ENCODE data around the gene TNKS1BP1. TPM values are rescaled to one million over a fixed set of nuclear protein-coding genes. Genes with fewer than 3 reads are reported as not detected.

TNKS1BP1 gene
- total and polyA plus RNA-seq, 2 experiments from 2014 or later: 64.2 to 72.2 TPM

DNA sequence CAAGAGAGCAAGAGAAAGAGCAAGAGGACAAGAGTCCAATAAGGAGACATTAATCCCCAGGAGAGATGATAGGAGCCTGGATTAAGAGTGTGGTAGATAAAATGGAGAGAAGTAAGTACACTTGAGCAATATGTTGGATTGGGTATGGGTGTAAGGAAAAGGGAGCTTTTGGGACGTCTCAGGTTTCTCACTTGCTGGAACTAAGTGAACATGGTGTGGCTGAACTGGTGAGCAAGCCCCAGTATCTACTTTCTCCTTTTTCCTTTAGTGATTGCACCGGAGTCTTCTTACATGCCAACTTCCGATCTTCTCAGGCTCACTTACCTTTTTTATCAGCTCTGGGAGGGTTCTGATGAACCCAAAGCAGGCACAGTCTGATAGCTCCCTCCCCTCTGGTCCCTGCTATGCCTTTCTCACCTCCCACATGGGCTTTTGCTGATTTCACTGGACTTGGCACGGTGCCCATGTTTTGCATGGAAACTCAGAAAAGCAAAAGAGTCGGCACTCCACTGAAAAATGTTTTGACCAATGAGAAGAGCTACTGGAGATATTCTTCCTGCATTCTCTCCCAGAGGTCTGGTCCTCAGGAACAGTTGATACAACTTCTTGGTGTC lies 73.2 kb downstream of the TNKS1BP1 start (continued):
- TF ChIP-seq EZH2 (IDR thresholded peaks at IDR 0.05; ENCODE audit: low read depth, unreplicated experiment) (no peak), EZH2phosphoT487 (IDR thresholded peaks at IDR 0.05; ENCODE audit: unreplicated experiment) (no peak), POLR2AphosphoS5 (IDR thresholded peaks at IDR 0.05; ENCODE audit: low read depth) (no peak), JUNB (IDR thresholded peaks at IDR 0.05; ENCODE audit: unreplicated experiment) (no peak), ZNF114 (CRISPR knock-in tag; IDR thresholded peaks at IDR 0.05) (no peak)
- TF ChIP-seq, protein P1, sequence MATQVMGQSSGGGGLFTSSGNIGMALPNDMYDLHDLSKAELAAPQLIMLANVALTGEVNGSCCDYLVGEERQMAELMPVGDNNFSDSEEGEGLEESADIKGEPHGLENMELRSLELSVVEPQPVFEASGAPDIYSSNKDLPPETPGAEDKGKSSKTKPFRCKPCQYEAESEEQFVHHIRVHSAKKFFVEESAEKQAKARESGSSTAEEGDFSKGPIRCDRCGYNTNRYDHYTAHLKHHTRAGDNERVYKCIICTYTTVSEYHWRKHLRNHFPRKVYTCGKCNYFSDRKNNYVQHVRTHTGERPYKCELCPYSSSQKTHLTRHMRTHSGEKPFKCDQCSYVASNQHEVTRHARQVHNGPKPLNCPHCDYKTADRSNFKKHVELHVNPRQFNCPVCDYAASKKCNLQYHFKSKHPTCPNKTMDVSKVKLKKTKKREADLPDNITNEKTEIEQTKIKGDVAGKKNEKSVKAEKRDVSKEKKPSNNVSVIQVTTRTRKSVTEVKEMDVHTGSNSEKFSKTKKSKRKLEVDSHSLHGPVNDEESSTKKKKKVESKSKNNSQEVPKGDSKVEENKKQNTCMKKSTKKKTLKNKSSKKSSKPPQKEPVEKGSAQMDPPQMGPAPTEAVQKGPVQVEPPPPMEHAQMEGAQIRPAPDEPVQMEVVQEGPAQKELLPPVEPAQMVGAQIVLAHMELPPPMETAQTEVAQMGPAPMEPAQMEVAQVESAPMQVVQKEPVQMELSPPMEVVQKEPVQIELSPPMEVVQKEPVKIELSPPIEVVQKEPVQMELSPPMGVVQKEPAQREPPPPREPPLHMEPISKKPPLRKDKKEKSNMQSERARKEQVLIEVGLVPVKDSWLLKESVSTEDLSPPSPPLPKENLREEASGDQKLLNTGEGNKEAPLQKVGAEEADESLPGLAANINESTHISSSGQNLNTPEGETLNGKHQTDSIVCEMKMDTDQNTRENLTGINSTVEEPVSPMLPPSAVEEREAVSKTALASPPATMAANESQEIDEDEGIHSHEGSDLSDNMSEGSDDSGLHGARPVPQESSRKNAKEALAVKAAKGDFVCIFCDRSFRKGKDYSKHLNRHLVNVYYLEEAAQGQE (IDR thresholded peaks at IDR 0.05; ENCODE audit: unreplicated experiment): no peak

GRCh38 chr11:57251037-57251436 lies 73.7 kb downstream of the TNKS1BP1 start:
- Mint-ChIP-seq H3K36me3 (ENCODE audit: low read depth) (no peaks in the 10 kb centered on the region), H3K4me3 (no peak overlapping the region), H3K4me1 (no peaks in the 10 kb centered on the region), H3K27ac (no peak overlapping the region), H3K27me3 (ENCODE audit: insufficient read depth, low read depth, poor library complexity) (peaks cover 5% of the 10 kb centered on the region), H3K9me3 (no peaks in the 10 kb centered on the region; the same call in 2 of the 3 replicates)
- Histone ChIP-seq H3K27me3 (ENCODE audit: insufficient read depth) (no peaks in the 10 kb centered on the region), H3K4me3 (no peak overlapping the region), H3K36me3 (ENCODE audit: insufficient read depth) (no peaks in the 10 kb centered on the region), H2AFZ (no peak overlapping the region), H3K4me2 (no peak overlapping the region), H3K9me2 (ENCODE audit: insufficient read depth) (no peaks in the 10 kb centered on the region), H3F3A (replicated peaks; ENCODE audit: low read depth) (no peaks in the 10 kb centered on the region), H3K27ac (ENCODE audit: low read depth) (no peak overlapping the region), H3K79me2 (replicated peaks; ENCODE audit: insufficient read depth) (no peaks in the 10 kb centered on the region), H3K4me1 (ENCODE audit: insufficient read depth) (no peaks in the 10 kb centered on the region), H4K20me1 (replicated peaks; ENCODE audit: insufficient read depth) (no peaks in the 10 kb centered on the region)
- DNase-seq (ENCODE audit: low spot score) (no peak), ATAC-seq (no peak)
- TF ChIP-seq, protein P1 (IDR thresholded peaks at IDR 0.05; ENCODE audit: unreplicated experiment): no peak
- TF ChIP-seq NANOG (IDR thresholded peaks at IDR 0.05; ENCODE audit: borderline replicate concordance) (no peak), POLR2AphosphoS5 (IDR thresholded peaks at IDR 0.05; ENCODE audit: low read depth) (no peak), ZNF462 (CRISPR knock-in tag; IDR thresholded peaks at IDR 0.05) (no peak), ETS1 (IDR thresholded peaks at IDR 0.05) (no peak), CREB1 (CRISPR knock-in tag; IDR thresholded peaks at IDR 0.05; ENCODE audit: low read depth) (no peak), JUNB (IDR thresholded peaks at IDR 0.05; ENCODE audit: unreplicated experiment) (no peak)

All from GM23338 (cell line).